Stimulated activated CD4-positive, alpha-beta T cell treated with anti-CD3 and anti-CD28 coated beads, Interleukin-15, amount 100 ng/mL, for 1 hour (primary cell): ENCODE data around the gene CFC1.
"Not testable (repeated sequence)": the region's sequence is repeated elsewhere in the genome, so short reads cannot be mapped to it uniquely, and the experiment has no call there.

Experiments used
- DNase-seq, 2 donors: peaks; one replicate each; pipeline ENCODE4 v3.0.0-alpha.2; 2020; ENCODE audit warnings: low read depth in 1 of 2, low spot score in 1 of 2

Gene CFC1

DNA sequence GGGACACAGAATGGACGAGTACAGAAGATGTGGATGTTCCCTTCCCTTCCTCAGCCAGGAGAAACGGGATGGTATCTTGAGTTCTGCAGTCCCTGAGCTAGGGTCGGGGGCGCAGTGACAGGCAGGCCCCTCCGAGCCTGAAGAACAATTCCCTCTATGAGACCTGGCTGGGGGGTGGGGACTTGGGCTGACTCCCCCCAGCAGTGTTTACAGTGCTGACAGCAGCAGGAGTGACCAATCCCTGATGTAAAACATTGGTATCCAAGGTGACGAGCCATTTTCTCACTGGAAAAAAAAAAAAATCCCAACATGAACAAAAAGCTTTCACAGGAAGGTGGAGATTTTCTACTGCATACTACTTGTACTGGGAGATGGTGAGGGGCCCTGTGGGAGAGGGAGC is at the start of gene CFC1:
TSS of gene CFC1 (minus strand) at position 183 of the 400 bp plus-strand sequence. CDS start 288 bp downstream, outside the sequence.
- not testable (repeated sequence) for DNase-seq

DNA sequence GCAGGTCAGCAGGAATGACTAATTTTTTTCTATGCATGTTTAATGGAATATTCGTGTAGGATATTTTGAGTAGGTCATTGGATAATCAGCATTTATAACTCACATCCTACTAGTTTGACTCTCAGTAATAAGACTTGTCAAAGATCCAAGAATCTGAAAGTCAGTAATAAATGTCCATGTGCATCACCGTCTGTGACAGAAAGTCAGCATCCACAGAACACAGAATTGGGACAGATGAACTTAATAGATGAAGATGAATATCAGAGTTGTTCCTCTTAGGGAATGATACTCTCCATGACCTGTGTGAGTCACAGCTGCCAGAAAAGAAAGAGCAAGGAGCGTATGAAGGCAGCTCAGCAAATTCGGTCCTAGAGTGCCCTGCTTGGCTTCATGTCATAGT is 42.3 kb upstream of the CFC1 start:
- DNase-seq, result not testable (repeated sequence)

DNA sequence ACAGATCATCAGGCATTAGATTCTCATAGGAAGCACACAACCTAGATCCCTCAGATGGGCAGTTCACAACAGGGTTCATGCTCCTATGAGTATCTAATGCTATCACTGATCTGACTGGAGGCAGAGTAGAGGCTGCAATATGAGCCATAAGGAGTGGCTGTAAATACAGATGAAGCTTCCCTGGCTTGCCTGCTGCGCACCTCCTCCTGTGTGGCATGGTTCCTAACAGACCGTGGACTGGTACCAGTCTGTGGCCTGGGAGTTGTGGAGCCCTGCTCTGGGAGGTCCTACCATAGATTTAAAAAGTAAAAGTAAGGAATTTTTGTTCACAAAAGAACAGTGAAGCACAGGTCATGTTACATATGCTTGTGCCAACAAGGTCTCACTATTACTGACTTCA is 39.6 kb upstream of the CFC1 start:
- not testable (repeated sequence) for DNase-seq

DNA sequence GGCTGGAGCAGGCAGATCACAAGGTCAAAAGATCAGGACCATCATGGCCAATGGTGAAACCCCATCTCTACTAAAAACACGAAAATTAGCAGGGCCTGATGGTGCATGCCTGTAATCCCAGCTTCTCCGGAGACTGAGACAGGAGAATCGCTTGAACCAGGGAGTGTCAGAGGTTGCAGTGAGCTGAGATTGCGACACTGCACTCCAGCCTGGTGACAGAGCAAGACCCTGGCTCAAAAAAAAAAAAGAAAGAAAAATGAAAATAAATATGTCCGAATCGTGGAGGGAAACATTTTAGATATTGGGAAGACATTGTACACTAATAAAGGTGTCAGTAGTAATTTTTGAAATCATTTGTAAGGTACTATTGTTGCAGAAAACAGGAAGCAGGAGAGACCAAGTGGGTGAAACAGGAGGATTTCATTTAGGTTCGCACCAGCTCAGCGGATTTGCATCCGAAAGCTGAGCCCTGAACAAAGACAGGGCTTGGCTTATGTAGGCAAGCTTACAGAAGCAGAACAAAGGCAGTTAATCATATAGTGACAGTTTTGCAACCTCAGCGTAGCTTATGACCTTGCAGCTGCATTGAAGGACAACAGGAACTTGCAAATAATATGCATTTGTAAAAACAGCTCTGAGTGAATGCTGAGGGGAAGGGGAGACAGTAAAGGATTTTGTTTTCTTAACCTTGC is 29.6 kb upstream of the CFC1 start:
- not testable (repeated sequence) for DNase-seq

DNA sequence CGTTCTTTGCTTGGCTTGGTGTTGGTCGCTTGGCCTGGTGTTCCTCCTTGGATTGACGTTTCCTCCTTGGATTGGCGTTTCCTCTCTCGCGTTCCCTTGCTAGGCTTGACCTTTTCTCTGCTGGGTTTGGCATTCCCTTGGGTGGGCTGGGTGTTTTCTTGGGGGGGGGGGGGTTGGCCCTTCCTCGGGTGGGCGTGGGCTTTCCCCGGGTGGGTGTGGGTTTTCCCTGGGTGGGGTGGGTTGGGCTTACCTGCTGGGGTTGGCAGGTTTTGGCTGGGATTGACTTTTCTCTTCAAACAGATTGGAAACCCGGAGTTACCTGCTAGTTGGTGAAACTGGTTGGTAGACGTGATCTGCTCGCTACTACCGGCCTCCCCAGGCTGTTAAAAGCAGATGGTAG is 11.8 kb upstream of the CFC1 start, which contains the start of gene POTEJ:
TSS of gene POTEJ (plus strand) at position 301 of the 400 bp plus-strand sequence. CDS start at position 394, 93 bp downstream.
- not testable (repeated sequence) for DNase-seq

DNA sequence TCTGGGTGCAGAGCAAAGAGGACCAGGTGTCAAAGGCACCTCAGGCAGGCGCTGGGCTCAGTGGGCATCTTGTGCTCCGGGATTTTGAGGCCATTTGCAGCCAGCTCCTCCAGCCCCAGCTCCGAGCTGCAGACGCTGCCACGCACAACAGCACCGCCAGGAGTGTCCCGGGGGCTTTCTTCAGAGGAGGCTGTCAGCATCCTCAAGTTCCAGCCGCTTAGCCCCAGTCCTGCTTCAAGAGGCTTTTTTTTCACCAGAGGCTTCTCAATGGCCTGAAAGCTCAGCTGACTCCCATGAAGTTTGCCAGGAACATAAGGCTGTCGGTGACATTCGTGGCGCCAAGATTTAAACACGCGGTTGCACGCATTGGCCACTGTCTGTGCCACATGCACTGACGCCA is 11.1 kb upstream of the CFC1 start:
- DNase-seq, result not testable (repeated sequence)

DNA sequence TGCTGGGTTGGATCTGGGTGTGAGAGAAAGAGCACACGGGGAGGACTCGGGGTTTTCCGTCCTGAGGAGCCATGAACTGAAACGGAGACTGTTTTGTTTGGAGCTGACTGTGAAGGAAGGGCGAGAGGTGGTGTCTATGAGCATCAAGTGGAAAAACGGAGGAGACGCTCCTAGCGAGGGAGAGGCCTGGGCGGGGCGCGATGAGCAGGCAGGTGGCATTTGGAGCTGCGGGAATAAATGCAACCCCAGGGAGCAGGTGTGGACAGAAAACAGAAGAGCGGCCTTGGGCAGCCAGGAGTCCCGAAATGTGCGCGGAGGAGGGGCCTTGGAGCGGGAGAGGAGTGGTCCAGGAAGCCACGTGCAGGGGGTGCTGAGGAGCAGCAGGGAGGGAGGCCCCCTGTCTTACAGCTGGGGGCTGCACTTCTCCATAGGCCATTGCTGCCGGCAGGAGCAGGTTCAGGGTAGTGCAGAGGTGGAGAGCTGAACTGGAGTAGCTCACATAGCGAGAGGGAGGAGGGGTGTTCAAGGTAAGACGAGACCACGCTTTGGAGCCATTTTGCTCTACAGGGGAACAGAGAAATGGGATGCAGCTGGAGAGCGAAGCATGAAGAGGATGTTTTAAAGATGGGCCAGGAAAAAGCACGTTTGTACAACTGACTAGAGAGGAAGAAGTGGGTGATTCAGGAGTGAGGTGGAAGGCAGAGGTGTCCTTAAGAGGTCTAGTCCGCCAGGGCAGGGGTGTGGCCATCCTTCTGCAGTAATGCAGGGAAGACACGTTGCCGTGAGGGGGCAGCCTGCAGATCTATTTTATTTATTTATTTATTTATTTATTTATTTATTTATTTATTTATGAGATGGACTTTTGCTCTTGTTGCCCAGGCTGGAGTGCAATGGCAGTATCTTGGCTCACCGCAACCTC is 9.9 kb upstream of the CFC1 start:
- DNase-seq, result not testable (repeated sequence)

DNA sequence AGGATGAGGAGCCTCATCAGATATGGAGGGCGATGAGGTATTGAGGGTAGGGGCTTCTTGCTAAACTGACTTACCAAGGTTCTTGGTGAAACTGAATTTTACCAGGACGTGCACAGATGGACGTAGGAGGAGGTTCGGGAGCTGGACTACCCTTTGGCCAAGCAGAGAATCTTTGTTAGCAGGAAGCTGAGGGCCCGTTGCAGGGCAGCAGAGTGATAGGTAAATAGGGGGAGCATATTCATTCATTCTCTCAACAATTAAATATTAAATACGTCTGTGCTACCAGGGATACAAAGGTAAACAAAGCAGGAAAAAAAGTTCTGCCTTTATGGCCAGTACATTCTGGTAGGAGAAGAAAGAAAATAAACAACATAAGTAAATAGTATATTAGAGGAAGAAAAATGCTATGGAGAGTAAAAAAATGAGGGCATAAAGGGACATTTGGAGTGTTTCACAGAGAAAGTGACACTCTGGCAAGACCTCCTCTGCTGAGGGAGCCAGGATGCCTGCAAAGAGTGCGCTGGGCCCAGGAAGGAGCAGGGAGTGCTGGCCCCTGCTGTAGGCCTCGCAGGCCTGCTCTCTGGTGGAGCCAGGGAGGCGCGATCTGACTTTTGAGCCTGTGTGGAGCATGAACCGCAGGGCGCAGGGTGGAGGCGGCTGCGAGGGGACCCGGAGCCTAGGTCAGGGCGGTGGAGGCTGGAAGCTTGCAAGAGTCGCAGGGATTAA is 9.1 kb upstream of the CFC1 start:
- DNase-seq, result not testable (repeated sequence)

DNA sequence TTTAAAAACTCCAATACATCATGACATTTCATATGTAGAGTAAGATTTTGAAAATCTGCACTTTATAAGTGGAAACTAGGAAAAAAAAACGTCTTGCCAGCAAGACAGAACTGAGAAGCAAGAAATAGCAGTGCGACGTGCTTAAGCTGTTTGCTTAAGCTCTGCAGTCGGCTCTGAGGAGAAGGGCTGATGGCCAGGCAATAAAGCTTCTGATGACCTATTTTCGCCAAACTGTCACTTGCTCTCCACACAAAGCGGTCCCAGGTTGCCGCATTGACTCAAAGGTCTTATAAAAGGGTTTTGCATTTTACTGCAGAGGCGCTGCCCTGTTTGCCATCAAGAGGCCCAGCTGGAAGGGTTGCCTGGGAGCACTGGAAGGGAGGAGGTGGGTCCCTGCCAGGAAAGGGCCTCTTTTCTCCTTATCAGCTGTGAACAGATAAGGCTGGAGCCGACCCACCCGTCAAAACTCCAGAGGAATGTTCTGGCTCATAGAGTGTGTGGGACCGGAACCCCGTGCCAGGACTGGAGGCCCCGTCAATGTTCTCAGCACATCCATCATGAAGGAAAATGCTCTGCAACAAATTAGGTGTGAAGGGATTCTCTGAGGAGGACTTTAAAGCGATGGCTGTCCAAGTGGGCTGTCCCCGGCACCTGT is 2.4 kb upstream of the CFC1 start:
- DNase-seq, result not testable (repeated sequence)

DNA sequence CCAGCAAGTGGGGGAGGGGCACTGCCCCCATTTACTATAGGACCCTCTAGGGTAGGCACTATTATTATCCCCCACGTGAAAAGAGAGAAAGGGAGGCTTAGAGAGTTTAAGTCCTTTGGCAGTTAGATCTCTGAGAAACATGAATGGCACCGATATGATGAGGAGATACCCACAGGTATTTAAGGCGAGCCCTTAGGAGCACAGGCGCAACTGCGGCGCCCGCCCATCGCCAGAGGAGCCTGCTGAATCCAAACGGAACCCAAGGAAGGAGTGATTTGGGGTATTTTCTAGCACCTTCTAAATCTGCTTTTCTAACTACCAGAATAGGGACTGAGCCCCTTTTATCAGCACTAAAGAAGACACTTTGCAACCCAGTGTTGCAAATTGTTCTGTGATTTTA is 551 bp upstream of the CFC1 start:
- DNase-seq, result not testable (repeated sequence)

DNA sequence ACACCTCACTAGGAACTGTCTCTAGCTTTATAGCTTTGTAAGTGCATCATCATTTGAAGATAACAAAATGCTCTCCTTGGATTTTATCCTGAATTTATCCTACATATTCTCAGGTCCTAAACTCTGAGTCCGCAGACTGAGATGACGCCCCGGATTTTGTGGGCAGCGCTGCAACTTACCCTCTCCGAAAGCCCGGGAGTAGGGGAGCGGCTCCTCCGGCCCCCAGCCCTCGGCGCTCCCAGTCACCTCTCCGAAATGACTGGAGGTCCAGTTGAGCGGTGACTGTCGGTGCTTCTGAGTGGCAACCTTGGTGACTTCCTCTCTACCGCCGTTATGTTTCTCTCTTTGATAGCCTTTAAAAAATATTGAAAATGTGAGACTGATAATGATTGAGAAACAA is 912 bp downstream of the CFC1 start:
- DNase-seq, result not testable (repeated sequence)

DNA sequence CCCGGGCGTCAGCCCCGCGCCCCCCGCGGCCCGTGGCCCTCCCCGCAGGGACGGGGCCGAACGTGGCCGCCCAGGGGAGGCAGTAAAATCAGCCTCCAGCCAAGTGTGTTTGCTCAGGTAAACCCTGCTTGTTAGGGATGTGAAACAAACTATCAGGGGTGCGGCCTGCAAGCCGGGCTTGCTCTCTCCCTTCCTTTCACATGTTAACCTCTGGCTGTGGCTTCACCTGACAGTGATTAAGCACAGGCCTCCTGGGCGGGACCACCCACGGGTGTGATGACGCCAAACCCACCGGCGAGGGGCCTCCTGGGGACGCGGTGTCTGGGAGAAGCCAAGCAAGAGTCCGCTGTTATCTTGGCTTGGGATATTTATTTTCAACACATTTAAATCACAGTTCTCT is 1.4 kb downstream of the CFC1 start:
- not testable (repeated sequence) for DNase-seq

DNA sequence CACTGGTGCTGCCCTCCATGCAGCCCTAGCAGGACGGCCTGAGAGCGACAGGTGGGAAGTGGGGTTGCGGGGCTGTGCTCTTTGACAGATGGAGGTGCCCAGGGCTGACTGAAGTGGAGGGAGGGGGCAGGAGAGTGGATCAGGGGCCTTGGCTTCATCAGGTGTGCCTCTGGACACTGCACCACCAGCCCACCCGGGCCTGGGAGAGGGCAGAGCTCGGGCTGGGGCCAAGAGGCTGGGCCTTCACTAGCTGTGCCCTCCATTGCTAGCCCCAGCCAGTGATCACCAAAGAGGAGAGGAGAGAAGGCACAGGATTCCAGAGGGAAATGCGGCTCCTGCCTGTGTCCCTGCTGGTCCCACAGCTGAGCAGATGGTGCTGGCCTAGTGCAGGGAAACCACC is 2.6 kb downstream of the CFC1 start:
- not testable (repeated sequence) for DNase-seq

DNA sequence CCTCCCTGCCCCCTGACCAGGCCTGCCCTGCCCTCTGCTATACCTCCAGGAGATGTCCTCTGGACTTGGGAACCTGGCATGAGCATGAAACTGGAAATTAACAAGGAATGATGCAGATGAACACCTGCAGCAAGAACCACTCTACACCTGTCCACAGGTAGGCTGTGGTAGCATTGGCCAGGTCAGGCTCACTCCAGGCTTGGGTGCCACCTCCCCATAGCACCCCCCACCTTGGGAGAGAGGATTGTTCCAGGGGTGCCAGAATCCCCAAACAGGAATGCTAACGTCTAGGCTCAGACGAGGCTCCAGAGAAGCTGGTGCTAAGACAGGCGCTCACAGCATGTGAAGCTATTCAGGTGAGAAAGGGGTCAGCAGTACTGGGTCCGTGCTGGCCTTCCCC is 5.4 kb downstream of the CFC1 start:
- not testable (repeated sequence) for DNase-seq

DNA sequence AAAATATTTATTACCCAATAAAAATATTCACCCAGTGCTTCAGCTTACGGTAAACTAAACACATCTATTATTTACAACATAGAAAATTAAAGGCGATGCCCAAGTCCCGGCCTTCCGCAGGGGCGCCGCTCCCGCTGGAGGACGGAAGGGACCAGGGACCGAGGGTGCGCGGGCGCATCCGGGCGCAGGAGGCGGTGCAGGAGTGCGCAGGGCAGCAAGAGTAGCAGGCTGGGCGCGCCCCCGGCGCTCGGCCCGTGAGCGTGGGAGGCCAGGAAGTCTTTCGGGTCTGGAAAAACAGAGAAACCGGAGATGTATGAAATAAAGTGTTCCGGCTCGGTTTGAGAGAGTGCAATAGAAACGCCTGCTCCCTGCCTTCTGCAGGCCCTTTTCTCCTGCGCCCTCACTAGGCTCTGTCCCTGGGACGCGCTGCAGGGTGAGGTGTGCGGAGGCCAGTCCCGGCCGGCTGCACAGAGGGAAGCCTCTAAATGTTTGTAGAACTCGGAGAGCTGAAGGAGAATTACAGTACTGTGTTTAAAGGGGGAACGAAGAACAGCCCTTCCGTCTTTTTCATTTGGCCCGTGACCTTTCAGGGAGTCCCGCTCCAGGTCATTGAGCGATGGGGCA is 6.5 kb downstream of the CFC1 start:
- not testable (repeated sequence) for DNase-seq

DNA sequence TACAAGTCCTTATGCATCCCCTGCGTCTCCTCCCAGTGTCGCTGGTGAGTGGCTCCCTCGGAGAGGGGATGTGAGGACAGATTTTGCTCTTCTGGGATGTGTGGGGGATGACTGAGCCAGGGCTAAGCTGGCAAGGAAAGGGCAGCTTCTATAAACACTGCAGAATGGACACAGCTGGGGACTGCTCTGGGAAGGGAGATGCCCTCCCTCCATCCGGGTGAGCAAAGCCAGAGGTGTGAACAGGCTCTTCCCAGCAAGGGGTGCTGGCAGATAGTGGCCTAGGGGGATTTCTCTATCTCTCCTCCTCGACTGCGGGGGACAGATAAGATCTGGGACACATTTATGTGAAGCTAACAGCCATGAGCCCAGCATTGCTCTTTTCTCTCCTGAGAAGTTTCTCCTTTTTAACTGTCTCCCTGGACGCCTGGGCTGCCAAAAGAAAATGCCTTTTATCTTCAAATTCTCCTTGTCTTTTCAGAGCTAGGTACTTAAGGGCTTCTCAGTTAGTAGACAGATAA is 8.5 kb downstream of the CFC1 start:
- DNase-seq, result not testable (repeated sequence)

DNA sequence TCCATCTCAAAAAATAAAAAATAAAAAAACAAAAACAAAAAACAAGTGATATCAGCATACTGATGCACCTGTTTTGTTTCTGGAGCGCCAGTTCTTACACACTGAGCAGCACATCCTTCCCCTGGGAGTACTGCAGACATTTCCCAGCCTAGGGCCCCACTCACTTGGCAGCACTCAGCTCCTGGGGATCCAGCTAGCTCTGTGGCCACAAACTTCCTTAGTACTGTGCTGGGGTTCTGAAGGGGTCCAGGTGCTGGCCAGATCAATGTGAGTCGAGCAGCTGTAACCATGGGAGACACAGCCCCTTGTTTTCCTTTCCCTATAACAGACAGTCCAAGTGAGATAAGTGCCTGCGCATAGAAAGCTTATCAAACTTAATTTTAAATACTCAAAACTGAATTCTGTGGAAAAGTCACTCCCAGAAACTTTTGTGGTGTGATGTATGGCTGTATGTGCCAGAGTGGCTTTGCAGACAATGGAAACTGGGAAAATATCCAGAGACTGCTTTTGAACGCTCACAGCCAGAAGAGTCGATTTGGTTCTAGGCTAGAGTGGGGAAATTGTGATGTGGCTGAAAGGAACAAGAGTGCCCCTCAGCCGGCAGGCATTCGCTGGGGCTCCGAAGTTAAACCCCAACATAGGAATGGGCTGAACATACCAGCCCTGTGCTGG is 9.1 kb downstream of the CFC1 start:
- not testable (repeated sequence) for DNase-seq

DNA sequence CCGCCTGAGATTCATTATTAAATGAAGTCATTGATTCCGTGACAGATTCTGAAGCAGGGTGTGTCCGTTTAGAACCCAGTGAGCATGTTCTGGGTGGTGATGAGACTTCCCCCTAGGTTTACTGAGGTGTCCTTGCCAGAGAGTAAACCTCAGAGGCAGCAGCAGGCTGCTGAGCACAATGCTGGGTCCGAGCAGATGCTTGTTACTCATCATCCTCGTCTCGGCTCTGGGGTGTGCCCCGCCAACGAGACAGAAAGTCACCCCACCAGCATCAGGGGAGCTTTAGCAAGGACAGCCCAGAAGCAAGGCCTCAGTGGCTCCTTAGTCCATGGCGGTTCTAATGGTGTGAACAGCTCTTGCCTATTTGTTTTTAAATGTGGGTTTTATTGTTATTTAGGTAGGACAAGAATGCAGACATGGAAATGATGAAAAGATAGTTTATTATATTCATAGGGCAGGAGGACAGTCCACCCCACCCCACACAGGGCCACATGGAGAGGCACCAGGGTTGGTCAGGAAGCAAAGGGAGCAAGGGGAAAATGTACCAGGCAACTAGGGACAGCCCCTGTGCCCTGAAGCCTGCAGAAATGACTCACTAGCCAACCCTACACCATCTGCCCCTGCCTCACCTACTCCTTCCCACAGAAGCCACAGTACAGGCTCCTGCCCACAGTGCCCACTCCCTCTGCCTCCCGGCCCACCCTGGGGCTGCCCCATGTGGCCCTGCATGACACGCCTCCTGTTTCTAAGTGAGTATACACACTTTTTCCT is 10.5 kb downstream of the CFC1 start:
- DNase-seq, result not testable (repeated sequence)

DNA sequence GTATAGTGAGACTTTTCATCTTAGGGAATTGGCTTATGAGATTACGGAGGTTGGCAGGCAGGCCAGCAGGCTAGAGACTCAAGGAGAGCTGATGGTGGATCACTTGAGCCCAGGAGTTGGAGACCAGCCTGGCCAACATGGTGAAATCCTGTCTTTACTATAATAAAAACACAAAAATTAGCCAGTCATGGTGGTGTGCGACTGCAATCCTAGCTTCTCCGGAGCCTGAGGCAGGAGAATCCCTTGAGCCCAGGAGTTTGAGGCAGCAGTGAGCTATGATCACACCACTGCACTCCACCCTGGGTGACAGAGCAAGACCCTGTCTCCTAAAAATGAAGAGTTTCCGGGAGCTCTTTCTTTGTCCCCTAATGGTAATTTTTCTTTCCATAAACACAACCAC is 14.6 kb downstream of the CFC1 start:
- not testable (repeated sequence) for DNase-seq
